NCI-H748 (cell line): ENCODE data around the gene OPCML.
A peak's percentile ranks its signal among the peaks of the same experiment; 100 is the strongest.

Experiments used
- DNase-seq: peaks from one replicate; lab custom pipeline; 2025; ENCODE audit not compliant: unreplicated experiment; lab: John Stamatoyannopoulos, UW

Gene OPCML

GRCh38 chr11:132716037-132716436 lies 816.3 kb downstream of the OPCML start:
- DNase-seq = no peak

- DNase-seq = no peak
Observed at GRCh38 chr11:132714859-132715440, 817.4 kb downstream of the OPCML start.

- no peak for DNase-seq
Observed at GRCh38 chr11:132712466-132712865, 819.8 kb downstream of the OPCML start.

- peak; percentile 59 for DNase-seq
Observed at GRCh38 chr11:132704781-132705375, 827.4 kb downstream of the OPCML start.

GRCh38 chr11:132692891-132693290 lies 839.4 kb downstream of the OPCML start:
- peak; percentile 72 for DNase-seq

GRCh38 chr11:132691848-132692550 lies 840.3 kb downstream of the OPCML start:
- peak; percentile 54 for DNase-seq

- DNase-seq = no peak
Observed at GRCh38 chr11:132686886-132687285, 845.4 kb downstream of the OPCML start.

GRCh38 chr11:132685174-132685611 lies 847.1 kb downstream of the OPCML start:
- no peak for DNase-seq

- no peak for DNase-seq
Observed at GRCh38 chr11:132683602-132684001, 848.7 kb downstream of the OPCML start.

GRCh38 chr11:132681971-132682370 lies 850.3 kb downstream of the OPCML start:
- no peak for DNase-seq

- no peak for DNase-seq
Observed at GRCh38 chr11:132680584-132680983, 851.7 kb downstream of the OPCML start.

GRCh38 chr11:132674151-132674550 lies 858.1 kb downstream of the OPCML start:
- peak; percentile 58 for DNase-seq

- DNase-seq = peak; percentile 60
Observed at GRCh38 chr11:132671851-132672370, 860.4 kb downstream of the OPCML start.

GRCh38 chr11:132670921-132671675 lies 861.2 kb downstream of the OPCML start:
- DNase-seq = no peak

GRCh38 chr11:132669949-132670348 lies 862.4 kb downstream of the OPCML start:
- DNase-seq = no peak

GRCh38 chr11:132665205-132665604 lies 867.1 kb downstream of the OPCML start:
- DNase-seq = no peak

GRCh38 chr11:132658696-132659095 lies 873.6 kb downstream of the OPCML start:
- DNase-seq = no peak

- DNase-seq = no peak
Observed at GRCh38 chr11:132658004-132658403, 874.3 kb downstream of the OPCML start.

GRCh38 chr11:132655187-132655855 lies 877.0 kb downstream of the OPCML start:
- no peak for DNase-seq

- DNase-seq = no peak
Observed at GRCh38 chr11:132653237-132653636, 879.1 kb downstream of the OPCML start.
